Ascending aorta (tissue), 2 donors: ENCODE results near the gene RIMS1. TPM values are rescaled to one million over a fixed set of nuclear protein-coding genes. Genes with fewer than 3 reads are reported as not detected.

Experiments used
- DNase-seq, 2 donors: peaks; one replicate each; pipeline ENCODE4 v3.0.0-alpha.2; 2019; ENCODE audit warnings: low spot score in 2 of 2
- H3K27ac ChIP-seq, 2 donors: fragments of 200-600 bp; sonication (generic); one replicate each; pipeline ENCODE4 v1.5.1; 2016 to 2017; ENCODE audit warnings: mild to moderate bottlenecking in 1 of 2
- H3K27me3 ChIP-seq: fragments of 200-600 bp; sonication (generic); one replicate; pipeline ENCODE4 v1.5.1; 2017
- H3K36me3 ChIP-seq, 2 donors: fragments of 200-600 bp; sonication (generic); one replicate each; pipeline ENCODE4 v1.5.1; 2016
- H3K4me1 ChIP-seq, 2 donors: fragments of 200-600 bp; sonication (generic); one replicate each; pipeline ENCODE4 v1.5.1; 2016 to 2017; ENCODE audit warnings: mild to moderate bottlenecking in 1 of 2
- H3K4me3 ChIP-seq, 2 donors: fragments of 200-600 bp; sonication (generic); one replicate each; pipeline ENCODE4 v1.5.1; 2016 to 2017; ENCODE audit warnings: mild to moderate bottlenecking in 1 of 2
- H3K9me3 ChIP-seq, 2 donors: fragments of 200-600 bp; sonication (generic); one replicate each; pipeline ENCODE4 v1.5.1; 2016
- CTCF ChIP-seq, 3 experiments: fragments of 200-600 bp in 2 of 3; fragments of 450-650 bp in 1 of 3; sonication (generic) in 2 of 3; IDR thresholded peaks; one replicate each; pipeline ENCODE4 v1.5.1; 2016 to 2019; ENCODE audit warnings: antibody characterized with exemption in 3 of 3, mild to moderate bottlenecking in 1 of 3, moderate library complexity in 1 of 3
- intact Hi-C: fragments of 100-400 bp; cut with DNase I; formaldehyde crosslinking; loops from one replicate; pipeline ENCODE4 v1.15.1; 2023
- total RNA-seq: library from RNA; depleted of rRNA; stranded (reverse); fragments of >200 nt; gene quantifications from one replicate; pipeline ENCODE4 v1.1.0, GENCODE V29; 2016

RIMS1 gene
- total RNA-seq, 1 donor from 2014 or later, result not detected

DNA sequence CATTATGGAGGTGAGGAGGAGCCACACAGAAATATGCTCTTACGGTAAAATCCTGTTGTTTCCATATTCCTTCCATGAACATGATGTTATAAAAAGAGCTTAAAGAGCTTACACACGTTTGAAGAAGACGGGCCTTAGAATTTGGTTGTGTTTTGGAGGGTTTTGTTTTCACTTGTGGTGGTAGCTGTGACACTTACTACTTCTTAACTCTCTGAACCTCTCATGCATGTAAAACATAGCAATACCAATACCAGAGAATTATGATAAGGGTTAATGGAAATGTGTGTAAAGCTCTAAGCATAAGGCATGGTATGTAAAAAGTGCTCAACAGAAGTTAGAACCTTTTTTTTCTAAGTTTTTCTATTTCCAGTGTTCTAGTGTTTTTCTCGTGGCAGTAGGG, 479.4 kb downstream of the RIMS1 start:
- H3K4me1 ChIP-seq, result no peaks in the 10 kb centered on the region
- H3K36me3 ChIP-seq, result no peaks in the 10 kb centered on the region
- no peak overlapping the region for H3K27ac ChIP-seq
- no peak overlapping the region for H3K4me3 ChIP-seq
- TF ChIP-seq CTCF (IDR thresholded peaks at IDR 0.05), result no peak
- no peaks in the 10 kb centered on the region for H3K9me3 ChIP-seq
- intact Hi-C loops, result no loop called here
- DNase-seq, result no peak
- H3K27me3 ChIP-seq, result no peaks in the 10 kb centered on the region

GRCh38 chr6:72367439-72367838, 481.1 kb downstream of the RIMS1 start:
- H3K27me3 ChIP-seq, result no peaks in the 10 kb centered on the region
- H3K4me3 ChIP-seq, result no peak overlapping the region
- H3K9me3 ChIP-seq, result no peaks in the 10 kb centered on the region
- no peaks in the 10 kb centered on the region for H3K36me3 ChIP-seq
- TF ChIP-seq CTCF (IDR thresholded peaks at IDR 0.05), result no peak
- H3K27ac ChIP-seq, result no peak overlapping the region
- no peak for DNase-seq
- intact Hi-C loops, result no loop called here
- H3K4me1 ChIP-seq, result no peaks in the 10 kb centered on the region

DNA sequence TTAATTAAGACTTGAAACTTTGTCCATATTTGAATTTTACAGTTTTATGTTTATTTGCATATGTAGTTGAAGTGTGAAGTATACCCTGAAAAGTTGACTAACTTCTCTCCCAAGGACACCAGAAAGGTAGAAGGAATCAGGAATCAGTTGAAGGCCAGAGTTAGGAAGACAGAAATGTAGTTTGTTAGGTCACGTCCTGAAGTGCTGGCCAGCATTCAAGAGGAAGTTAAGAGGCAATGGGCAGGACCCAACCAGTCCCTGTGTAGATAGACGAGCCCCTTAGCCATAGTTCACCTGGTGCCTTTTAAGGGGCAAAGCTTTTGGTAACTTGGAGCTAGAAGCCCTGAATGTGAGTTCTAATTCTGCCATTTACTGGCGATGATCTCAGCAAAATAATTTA, 485.1 kb downstream of the RIMS1 start:
- intact Hi-C loops, result no loop called here
- no peak overlapping the region for H3K27ac ChIP-seq
- DNase-seq, result no peak
- no peaks in the 10 kb centered on the region for H3K27me3 ChIP-seq
- TF ChIP-seq CTCF (IDR thresholded peaks at IDR 0.05), result no peak
- H3K36me3 ChIP-seq, result no peaks in the 10 kb centered on the region
- H3K4me1 ChIP-seq, result no peaks in the 10 kb centered on the region
- no peaks in the 10 kb centered on the region for H3K9me3 ChIP-seq
- H3K4me3 ChIP-seq, result no peak overlapping the region

GRCh38 chr6:72374172-72374571, 487.8 kb downstream of the RIMS1 start:
- no peaks in the 10 kb centered on the region for H3K27me3 ChIP-seq
- H3K27ac ChIP-seq, result no peak overlapping the region
- H3K4me3 ChIP-seq, result no peak overlapping the region
- intact Hi-C loops, result no loop called here
- TF ChIP-seq CTCF (IDR thresholded peaks at IDR 0.05), result no peak
- no peaks in the 10 kb centered on the region for H3K9me3 ChIP-seq
- no peaks in the 10 kb centered on the region for H3K36me3 ChIP-seq
- no peak for DNase-seq
- no peaks in the 10 kb centered on the region for H3K4me1 ChIP-seq

- Histone ChIP-seq H3K4me3 (no peak overlapping the region), H3K36me3 (no peaks in the 10 kb centered on the region), H3K27me3 (no peaks in the 10 kb centered on the region), H3K27ac (no peak overlapping the region), H3K4me1 (no peaks in the 10 kb centered on the region), H3K9me3 (no peaks in the 10 kb centered on the region)
- intact Hi-C loops, result no loop called here
- no peak for DNase-seq
- TF ChIP-seq CTCF (IDR thresholded peaks at IDR 0.05), result no peak
Measured at GRCh38 chr6:72374857-72375256, 488.5 kb downstream of the RIMS1 start.

DNA sequence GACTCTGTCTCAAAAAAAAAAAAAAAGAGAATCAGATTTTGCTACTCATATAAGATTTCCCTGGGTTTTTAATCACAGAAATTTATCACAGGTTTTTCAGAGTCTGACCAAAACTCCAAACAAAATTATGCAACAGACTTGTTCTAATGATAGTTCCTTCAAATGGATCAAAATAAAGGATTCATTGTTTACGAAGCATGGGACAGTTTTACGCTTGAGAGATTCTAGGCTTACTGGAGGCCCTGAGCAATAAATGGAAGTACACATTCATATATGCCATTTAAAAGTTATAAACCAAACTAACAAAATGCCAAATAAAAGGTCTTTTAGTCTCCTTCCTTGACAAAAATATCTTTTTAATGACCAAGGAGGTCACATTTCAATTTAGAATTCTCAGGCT, 490.4 kb downstream of the RIMS1 start:
- Histone ChIP-seq H3K9me3 (no peaks in the 10 kb centered on the region), H3K4me3 (no peak overlapping the region), H3K4me1 (no peaks in the 10 kb centered on the region), H3K27ac (no peak overlapping the region), H3K27me3 (no peaks in the 10 kb centered on the region), H3K36me3 (no peaks in the 10 kb centered on the region)
- no peak for TF ChIP-seq CTCF (IDR thresholded peaks at IDR 0.05)
- intact Hi-C loops, result no loop called here
- DNase-seq, result no peak
